CD4-positive, alpha-beta T cell treated with Interleukin-15 for 4 hours (primary cell): Measurements from ENCODE around the gene AGER.

Source experiments
- DNase-seq: peaks from one replicate; pipeline ENCODE4 v3.0.0-alpha.2; 2020; ENCODE audit warnings: low spot score

AGER gene

DNA sequence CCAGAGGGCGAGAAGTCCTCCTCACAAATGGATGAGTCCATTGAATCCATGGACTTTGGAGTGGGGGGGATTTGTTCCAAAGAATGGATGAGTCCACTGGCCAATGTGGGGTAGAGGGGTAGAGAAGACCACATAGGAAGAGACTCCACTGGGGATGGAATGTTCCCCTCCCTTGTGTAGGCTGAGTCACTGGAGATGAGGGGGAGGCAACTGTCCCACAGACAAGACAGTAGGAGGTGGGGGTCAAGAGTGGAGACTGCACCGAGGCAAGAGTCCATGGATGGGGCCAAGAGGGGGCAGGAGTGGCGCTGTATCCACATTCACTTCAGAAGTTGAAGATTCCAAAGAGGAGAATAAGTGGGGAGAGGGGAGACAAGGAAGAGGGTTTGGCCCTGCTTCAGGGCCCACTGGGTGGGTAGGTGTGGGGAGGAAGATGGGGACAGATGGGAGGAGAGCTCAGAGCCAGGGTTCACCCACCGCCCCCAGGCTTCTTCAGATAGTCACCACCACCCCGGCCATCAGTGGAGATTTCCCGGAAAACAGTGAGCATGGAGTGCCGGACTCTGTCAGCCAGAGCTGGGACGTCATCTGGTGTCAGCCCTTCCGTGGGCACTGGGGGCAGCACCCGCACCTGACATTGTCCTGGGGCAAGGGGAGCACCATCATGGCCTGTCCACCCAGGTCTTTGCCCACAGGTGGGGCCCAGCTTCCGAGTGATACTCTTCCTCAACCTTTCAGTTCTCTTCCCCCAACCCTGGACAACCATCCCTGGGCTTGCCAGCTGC is 15.1 kb downstream of the AGER start:
- DNase-seq: no peak

- DNase-seq: no peak
Observed at GRCh38 chr6:32168350-32168749, 15.7 kb downstream of the AGER start.

DNA sequence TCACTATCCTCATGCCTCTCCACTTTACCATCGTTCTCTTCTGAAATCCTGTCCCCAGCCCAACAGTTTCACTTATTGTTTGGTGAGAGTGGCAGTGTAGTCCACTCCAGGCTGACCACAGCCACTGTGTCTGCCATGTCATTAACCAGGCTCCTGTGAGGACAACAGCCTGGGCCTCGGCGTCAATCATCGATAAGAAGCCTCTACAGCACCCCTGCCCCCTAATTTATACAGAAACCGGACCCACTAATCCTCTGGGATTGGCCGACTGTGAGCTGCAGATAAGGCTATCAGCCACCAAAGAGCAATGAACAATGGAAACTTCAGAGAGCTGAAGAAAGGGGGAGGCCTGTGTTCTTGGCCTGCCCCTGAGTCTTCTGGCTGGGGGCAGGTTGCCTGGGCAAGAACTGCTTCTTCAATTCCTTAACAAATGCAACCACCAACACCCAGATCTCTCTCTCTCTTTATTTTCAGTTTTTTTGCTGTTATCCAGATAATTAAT is 16.2 kb downstream of the AGER start:
- no peak for DNase-seq

GRCh38 chr6:32167154-32167760 is 16.8 kb downstream of the AGER start:
- DNase-seq: no peak

GRCh38 chr6:32166411-32167061 is 17.5 kb downstream of the AGER start:
- no peak for DNase-seq

DNA sequence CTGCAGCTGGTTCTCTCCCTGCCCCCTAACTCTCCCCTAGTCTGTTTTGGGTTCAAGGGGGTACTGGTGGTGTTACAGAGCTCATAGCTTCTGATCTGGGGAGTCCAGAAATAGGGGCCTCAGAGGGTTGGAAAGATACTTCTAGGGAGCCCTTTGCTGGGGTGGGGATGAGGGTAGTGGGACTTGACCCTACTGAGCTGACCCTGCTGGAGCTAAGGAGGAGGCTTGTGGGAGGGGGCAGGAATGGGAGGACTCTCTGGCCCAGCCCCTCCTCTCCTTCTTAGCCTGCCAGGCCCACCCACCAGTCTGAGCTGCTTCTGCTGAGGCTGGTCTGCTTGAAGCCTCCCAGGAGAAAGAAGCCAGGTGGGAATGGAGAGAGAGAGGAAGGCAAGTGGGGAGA is 19.8 kb downstream of the AGER start, which contains the start of gene EGFL8:
Gene EGFL8, plus strand, starts transcription at position 301 of the 400 bp plus-strand sequence. CDS start 1,571 bp downstream, outside the sequence.
- no peak for DNase-seq

- DNase-seq: no peak
Observed at GRCh38 chr6:32163559-32164258, 20.3 kb downstream of the AGER start.

- no peak for DNase-seq
Observed at GRCh38 chr6:32158052-32158451, 26.0 kb downstream of the AGER start.

DNA sequence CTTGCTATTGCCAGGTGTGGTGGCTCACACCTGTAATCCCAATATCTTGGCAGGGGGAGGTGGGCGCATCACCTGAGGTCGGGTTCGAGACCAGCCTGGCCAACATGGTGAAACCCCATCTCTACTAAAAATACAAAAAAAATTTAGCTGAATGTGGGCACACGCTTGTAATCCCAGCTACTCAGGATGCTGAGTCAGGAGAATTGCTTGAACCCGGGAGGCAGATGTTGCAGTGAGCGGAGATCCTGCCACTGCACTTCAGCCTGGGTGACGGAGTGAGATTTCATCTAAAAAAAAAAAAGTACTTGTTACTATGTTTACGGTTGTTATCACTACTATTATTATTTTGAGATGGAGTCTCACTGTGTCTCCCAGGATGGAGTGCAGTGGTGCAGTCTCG is 27.2 kb downstream of the AGER start:
- DNase-seq: no peak

DNA sequence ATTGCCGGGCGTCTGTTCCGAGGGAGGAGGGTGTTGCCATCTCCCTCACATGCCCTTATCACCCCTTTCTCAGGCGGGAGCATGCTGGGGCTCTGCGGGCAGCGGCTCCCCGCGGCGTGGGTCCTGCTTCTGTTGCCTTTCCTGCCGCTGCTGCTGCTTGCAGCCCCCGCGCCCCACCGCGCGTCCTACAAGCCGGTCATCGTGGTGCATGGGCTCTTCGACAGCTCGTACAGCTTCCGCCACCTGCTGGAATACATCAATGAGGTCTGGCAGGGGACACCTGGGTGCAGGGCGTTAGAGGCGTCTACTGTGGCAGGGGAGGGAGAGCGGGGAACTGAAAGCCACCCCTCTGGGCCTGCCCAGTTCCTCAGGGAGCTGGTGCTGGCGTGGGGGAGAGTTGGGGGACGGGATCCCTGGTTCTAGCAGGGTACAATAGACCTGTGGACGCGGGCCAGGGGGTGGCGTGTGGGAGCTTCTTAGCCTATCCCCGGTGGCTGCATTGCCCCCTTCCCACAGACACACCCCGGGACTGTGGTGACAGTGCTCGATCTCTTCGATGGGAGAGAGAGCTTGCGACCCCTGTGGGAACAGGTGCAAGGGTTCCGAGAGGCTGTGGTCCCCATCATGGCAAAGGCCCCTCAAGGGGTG is 29.4 kb downstream of the AGER start:
- peak; percentile 69 for DNase-seq

DNA sequence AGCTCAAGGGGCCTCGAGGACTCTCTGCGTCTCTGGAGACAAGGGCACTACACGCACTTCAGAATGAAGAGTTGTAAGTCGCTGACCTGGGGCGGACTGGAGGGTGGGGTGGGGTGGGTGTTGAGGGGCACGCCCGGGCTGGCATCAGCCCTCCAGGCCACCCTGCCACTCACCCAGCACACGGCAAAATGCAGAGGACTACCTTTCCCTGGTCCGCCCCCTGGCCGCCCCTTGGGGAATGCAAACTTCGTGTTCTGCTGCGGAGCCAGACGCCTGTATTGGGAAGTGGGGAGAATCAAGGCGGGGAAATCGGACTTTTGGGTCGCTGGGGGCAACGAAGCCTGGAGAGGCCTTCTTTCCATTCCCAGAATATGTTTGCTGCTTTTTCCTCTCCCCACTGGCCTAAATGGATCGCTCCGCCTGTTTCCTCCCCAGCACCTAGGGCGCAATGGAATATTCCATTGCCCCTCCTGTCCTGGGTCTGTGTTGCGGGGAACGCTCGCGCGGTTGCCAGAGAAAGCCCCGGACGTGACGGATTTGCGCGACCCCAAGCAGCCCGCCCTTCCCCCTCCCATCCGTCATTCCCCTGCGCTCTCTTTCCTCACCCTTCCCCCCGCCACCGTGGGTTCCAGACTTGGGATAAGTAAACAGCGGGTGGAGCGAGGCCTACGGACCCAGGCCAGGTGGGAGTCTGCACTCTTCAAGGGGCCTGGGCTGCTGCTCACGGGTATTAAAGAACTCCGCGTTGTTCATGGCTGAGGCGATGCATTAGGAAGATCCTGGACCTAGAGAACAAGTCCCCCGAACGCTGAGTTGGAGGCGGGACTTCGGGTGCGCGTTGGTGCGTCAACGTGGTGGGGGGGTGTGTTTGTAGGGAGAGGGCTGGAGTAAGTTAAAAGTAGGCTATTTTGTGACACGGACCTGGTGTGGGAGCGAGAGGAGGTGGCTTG is 30.2 kb downstream of the AGER start, which contains the start of gene PPT2:
Gene PPT2, plus strand, starts transcription at position 578 of the 950 bp plus-strand sequence. CDS start 454 bp downstream, outside the sequence.
- DNase-seq: peak; percentile 57

DNA sequence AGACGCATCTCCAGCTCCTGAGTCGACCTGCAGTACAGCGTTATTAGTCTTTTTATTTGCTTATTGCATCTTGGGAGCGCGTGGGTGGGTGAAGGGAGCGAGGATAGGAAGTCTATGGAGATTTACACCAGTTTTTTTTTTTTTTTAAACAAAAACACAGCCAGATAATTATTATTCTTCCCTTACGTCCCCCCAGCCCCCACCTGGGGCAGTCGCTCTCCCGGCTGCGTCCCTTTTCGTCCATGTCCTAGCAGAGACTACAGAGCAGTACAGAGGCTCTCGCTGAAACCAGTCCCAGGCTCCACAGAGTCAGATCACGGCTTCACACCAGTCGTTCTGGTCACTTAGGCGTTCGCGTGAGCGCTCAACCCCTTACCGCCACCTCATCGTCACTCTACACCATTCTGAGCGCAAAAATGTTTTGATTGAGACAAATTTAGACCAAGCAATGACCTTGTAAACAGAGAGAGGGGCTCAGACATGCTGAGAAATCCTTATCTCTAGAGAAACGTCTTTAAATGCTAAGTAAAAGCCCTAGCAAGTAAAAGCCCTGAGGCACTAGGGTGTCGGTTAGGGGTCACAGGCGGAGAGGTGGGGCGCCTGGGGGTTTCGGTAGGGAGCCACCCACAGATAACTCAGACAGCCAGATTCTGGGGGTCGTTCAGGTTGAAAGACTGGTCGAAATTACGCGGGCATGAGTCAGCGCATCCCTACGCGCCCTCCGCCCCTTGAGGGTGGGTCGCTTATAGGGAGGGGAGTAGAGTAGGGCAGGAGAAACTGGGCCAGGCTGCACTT is 31.1 kb downstream of the AGER start:
- no peak for DNase-seq

GRCh38 chr6:32151863-32152768 is 31.9 kb downstream of the AGER start, which contains the start of gene PRRT1:
PRRT1 (minus strand) TSS chr6:32151939; CDS start chr6:32151827, 112 bp downstream.
- no peak for DNase-seq

DNA sequence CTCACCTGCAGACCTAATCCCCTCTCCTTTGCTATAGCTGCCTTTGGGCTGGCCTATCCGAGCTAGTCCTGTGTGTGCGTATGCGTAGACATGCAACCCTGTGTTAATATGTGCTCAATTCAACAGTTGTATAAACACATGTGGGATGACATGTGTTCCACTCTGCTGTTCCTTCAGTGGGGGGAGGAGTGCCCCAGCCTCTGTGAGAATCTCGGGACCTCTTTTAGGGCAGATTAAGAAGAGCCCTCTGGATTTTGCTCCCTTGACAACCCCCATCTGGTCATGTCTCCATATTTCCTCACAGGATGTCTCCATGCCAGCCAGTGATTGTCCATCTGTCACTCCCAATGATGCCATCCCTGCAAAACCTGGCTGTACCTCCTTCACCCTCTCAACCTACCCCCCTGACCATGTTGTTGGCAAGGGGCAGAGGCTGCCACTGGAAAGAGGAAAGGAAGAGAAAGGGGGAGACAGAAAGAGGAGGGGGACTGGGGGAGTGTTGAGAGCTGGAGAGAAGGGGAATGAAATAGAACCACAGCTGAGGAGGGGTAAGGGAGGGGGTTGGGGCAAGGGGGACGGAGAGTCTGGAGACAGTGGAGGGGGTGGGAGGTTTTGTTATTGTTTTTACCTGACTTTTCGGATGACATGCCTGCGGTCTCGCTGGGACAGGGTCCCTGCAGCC is 32.7 kb downstream of the AGER start:
- no peak for DNase-seq

GRCh38 chr6:32149932-32150870 is 33.9 kb downstream of the AGER start:
- no peak for DNase-seq

GRCh38 chr6:32149092-32149755 is 34.8 kb downstream of the AGER start:
- no peak for DNase-seq
